Measurements from ENCODE around the gene ABTB2.

ABTB2 gene

GRCh38 chr11:34185926-34186841 is 171.6 kb downstream of the ABTB2 start:
- TF ChIP-seq GABPA (IDR thresholded peaks at IDR 0.05; ENCODE audit: low read depth) (no peak), REST (IDR thresholded peaks at IDR 0.05; ENCODE audit: insufficient replicate concordance, low read depth) (no peak), POLR2AphosphoS5 (IDR thresholded peaks at IDR 0.05; ENCODE audit: low read depth) (no peak), CTCF (IDR thresholded peaks at IDR 0.05; ENCODE audit: insufficient read depth, low read length) (no peak), SPI1 (IDR thresholded peaks at IDR 0.05; ENCODE audit: borderline replicate concordance, low read depth) (no peak)
- Histone ChIP-seq H3K4me3 (replicated peaks; ENCODE audit: insufficient read depth, low read length) (no peak overlapping the region), H3K27ac (replicated peaks) (no peak overlapping the region), H3K27me3 (ENCODE audit: insufficient read depth, poor library complexity, severe bottlenecking) (no peaks in the 10 kb centered on the region)
- DNase-seq (ENCODE audit: low read depth in 1 of 2, low spot score in 1 of 2), result no peak

GRCh38 chr11:34184505-34185015 is 173.2 kb downstream of the ABTB2 start:
- H3K4me3 ChIP-seq (replicated peaks; ENCODE audit: insufficient read depth, low read length), result no peak overlapping the region
- TF ChIP-seq SPI1 (IDR thresholded peaks at IDR 0.05; ENCODE audit: borderline replicate concordance, low read depth) (no peak), GABPA (IDR thresholded peaks at IDR 0.05; ENCODE audit: low read depth) (no peak), CTCF (IDR thresholded peaks at IDR 0.05; ENCODE audit: insufficient read depth, low read length) (no peak), POLR2AphosphoS5 (IDR thresholded peaks at IDR 0.05; ENCODE audit: low read depth) (no peak), REST (IDR thresholded peaks at IDR 0.05; ENCODE audit: insufficient replicate concordance, low read depth) (no peak)
- H3K27ac ChIP-seq (replicated peaks), result no peak overlapping the region
- no peaks in the 10 kb centered on the region for H3K27me3 ChIP-seq (ENCODE audit: insufficient read depth, poor library complexity, severe bottlenecking)
- DNase-seq (ENCODE audit: low read depth in 1 of 2, low spot score in 1 of 2), result no peak

- H3K4me3 ChIP-seq (replicated peaks; ENCODE audit: insufficient read depth, low read length), result no peak overlapping the region
- no peak for TF ChIP-seq CTCF (IDR thresholded peaks at IDR 0.05; ENCODE audit: insufficient read depth, low read length)
- no peak for TF ChIP-seq POLR2AphosphoS5 (IDR thresholded peaks at IDR 0.05; ENCODE audit: low read depth)
- TF ChIP-seq GABPA (IDR thresholded peaks at IDR 0.05; ENCODE audit: low read depth), result no peak
- TF ChIP-seq SPI1 (IDR thresholded peaks at IDR 0.05; ENCODE audit: borderline replicate concordance, low read depth), result no peak
- no peak for TF ChIP-seq REST (IDR thresholded peaks at IDR 0.05; ENCODE audit: insufficient replicate concordance, low read depth)
- no peak for DNase-seq (ENCODE audit: low read depth in 1 of 2, low spot score in 1 of 2)
- H3K27ac ChIP-seq (replicated peaks), result no peak overlapping the region
- no peaks in the 10 kb centered on the region for H3K27me3 ChIP-seq (ENCODE audit: insufficient read depth, poor library complexity, severe bottlenecking)
Observed at GRCh38 chr11:34183848-34184391, 173.9 kb downstream of the ABTB2 start.
